ENCODE results near the gene LRRC55. TPM values are rescaled to one million over a fixed set of nuclear protein-coding genes. Genes with fewer than 3 reads are reported as not detected.

The LRRC55 gene
- not detected for polyA plus RNA-seq (2013, experiment 1 of 2)
- not detected for polyA plus RNA-seq (2013, experiment 2 of 2)

- WGBS: 83% methylated on average over 15 of the region's 15 CpGs
- H3K4me1 ChIP-seq (ENCODE audit: control insufficient read depth, insufficient read depth, low read depth, low read length): no peaks in the 10 kb centered on the region
- no peak within 1 kb of the TSS for H3K4ac ChIP-seq (ENCODE audit: low read depth in 1 of 2, low read length in 2 of 2)
- H3K79me1 ChIP-seq (replicated peaks; ENCODE audit: low read length, poor library complexity, severe bottlenecking): no peaks in the 10 kb centered on the region
- H2BK12ac ChIP-seq (ENCODE audit: low read length in 2 of 2): no peak within 1 kb of the TSS
- H2BK120ac ChIP-seq (ENCODE audit: low read depth, low read length): no peak within 1 kb of the TSS
- H3K36me3 ChIP-seq (ENCODE audit: control insufficient read depth in 1 of 2, insufficient read depth in 2 of 2, low read depth in 1 of 2, low read length in 2 of 2): no peaks in the 10 kb centered on the region
- no peak for DNase-seq
- no peak within 1 kb of the TSS for H2AK5ac ChIP-seq (ENCODE audit: low read length, severe bottlenecking)
- no peak within 1 kb of the TSS for H4K91ac ChIP-seq (ENCODE audit: low read length)
- H2BK15ac ChIP-seq (ENCODE audit: low read depth, poor library complexity, severe bottlenecking): no peak within 1 kb of the TSS
- H2AFZ ChIP-seq (ENCODE audit: low read depth, low read length): no peak within 1 kb of the TSS
- no peak within 1 kb of the TSS for H4K8ac ChIP-seq (ENCODE audit: low read length)
- H3K4me2 ChIP-seq (ENCODE audit: low read length, poor library complexity, severe bottlenecking): no peak within 1 kb of the TSS
- no peak within 1 kb of the TSS for H3K9ac ChIP-seq (ENCODE audit: low read length)
- no peak within 1 kb of the TSS for H3K27ac ChIP-seq (ENCODE audit: low read length, poor library complexity, severe bottlenecking)
- H3K23ac ChIP-seq (ENCODE audit: low read length in 2 of 2): no peak within 1 kb of the TSS
- no peaks in the 10 kb centered on the region for H3K9me3 ChIP-seq (ENCODE audit: control insufficient read depth, low read length)
- H2BK5ac ChIP-seq (ENCODE audit: low read depth, low read length, poor library complexity, severe bottlenecking): no peak within 1 kb of the TSS
- no peak within 1 kb of the TSS for H3K18ac ChIP-seq (ENCODE audit: low read depth in 1 of 2, low read length in 2 of 2)
- no peak within 1 kb of the TSS for H3K4me3 ChIP-seq (ENCODE audit: insufficient read depth in 1 of 2, low read depth in 1 of 2, low read length in 2 of 2)
- peak within 1 kb of the TSS in 1 of 2 experiments; percentile 62 for H3K14ac ChIP-seq (ENCODE audit: low read length in 2 of 2)
- H3K27me3 ChIP-seq (ENCODE audit: control insufficient read depth in 1 of 2, insufficient read depth in 1 of 2, low read length in 2 of 2): peaks cover 34 to 54% of the 10 kb centered on the region in 2 experiments
These were observed at the start of gene LRRC55 for GRCh38 chr11:57181678-57182305. LRRC55 (plus strand) TSS chr11:57181953; CDS start chr11:57182023, 70 bp downstream.

- H2BK120ac ChIP-seq (ENCODE audit: low read depth, low read length): no peak overlapping the region
- no peak overlapping the region for H2AK5ac ChIP-seq (ENCODE audit: low read length, severe bottlenecking)
- no peaks in the 10 kb centered on the region for H3K9me3 ChIP-seq (ENCODE audit: control insufficient read depth, low read length)
- H3K4me1 ChIP-seq (ENCODE audit: control insufficient read depth, insufficient read depth, low read depth, low read length): no peaks in the 10 kb centered on the region
- H3K27ac ChIP-seq (ENCODE audit: low read length, poor library complexity, severe bottlenecking): no peak overlapping the region
- H3K36me3 ChIP-seq (ENCODE audit: control insufficient read depth in 1 of 2, insufficient read depth in 2 of 2, low read depth in 1 of 2, low read length in 2 of 2): no peaks in the 10 kb centered on the region
- no peak overlapping the region for H3K23ac ChIP-seq (ENCODE audit: low read length in 2 of 2)
- H4K8ac ChIP-seq (ENCODE audit: low read length): no peak overlapping the region
- H2BK15ac ChIP-seq (ENCODE audit: low read depth, poor library complexity, severe bottlenecking): no peak overlapping the region
- H4K91ac ChIP-seq (ENCODE audit: low read length): no peak overlapping the region
- no peak overlapping the region for H2AFZ ChIP-seq (ENCODE audit: low read depth, low read length)
- H3K4me2 ChIP-seq (ENCODE audit: low read length, poor library complexity, severe bottlenecking): no peak overlapping the region
- no peak overlapping the region for H2BK12ac ChIP-seq (ENCODE audit: low read length in 2 of 2)
- H3K79me1 ChIP-seq (replicated peaks; ENCODE audit: low read length, poor library complexity, severe bottlenecking): no peaks in the 10 kb centered on the region
- H3K9ac ChIP-seq (ENCODE audit: low read length): no peak overlapping the region
- H3K27me3 ChIP-seq (ENCODE audit: control insufficient read depth in 1 of 2, insufficient read depth in 1 of 2, low read length in 2 of 2): peaks cover 8 to 19% of the 10 kb centered on the region in 2 experiments
- no peak overlapping the region for H3K14ac ChIP-seq (ENCODE audit: low read length in 2 of 2)
- no peak overlapping the region for H3K4me3 ChIP-seq (ENCODE audit: insufficient read depth in 1 of 2, low read depth in 1 of 2, low read length in 2 of 2)
- no CpG with 5 or more reads among the region's 3 CpGs for WGBS
- DNase-seq: no peak
- no peak overlapping the region for H3K4ac ChIP-seq (ENCODE audit: low read depth in 1 of 2, low read length in 2 of 2)
- no peak overlapping the region for H3K18ac ChIP-seq (ENCODE audit: low read depth in 1 of 2, low read length in 2 of 2)
- H2BK5ac ChIP-seq (ENCODE audit: low read depth, low read length, poor library complexity, severe bottlenecking): no peak overlapping the region
These were observed 48.3 kb upstream of the LRRC55 start for GRCh38 chr11:57133366-57134038.

- Histone ChIP-seq H3K4me3 (ENCODE audit: insufficient read depth in 1 of 2, low read depth in 1 of 2, low read length in 2 of 2) (no peak overlapping the region), H3K14ac (ENCODE audit: low read length in 2 of 2) (no peak overlapping the region), H3K9me3 (ENCODE audit: control insufficient read depth, low read length) (no peaks in the 10 kb centered on the region), H3K9ac (ENCODE audit: low read length) (no peak overlapping the region), H3K4ac (ENCODE audit: low read depth in 1 of 2, low read length in 2 of 2) (no peak overlapping the region), H2BK5ac (ENCODE audit: low read depth, low read length, poor library complexity, severe bottlenecking) (no peak overlapping the region), H2BK15ac (ENCODE audit: low read depth, poor library complexity, severe bottlenecking) (no peak overlapping the region), H3K4me2 (ENCODE audit: low read length, poor library complexity, severe bottlenecking) (no peak overlapping the region), H2BK12ac (ENCODE audit: low read length in 2 of 2) (no peak overlapping the region), H2AK5ac (ENCODE audit: low read length, severe bottlenecking) (no peak overlapping the region), H3K18ac (ENCODE audit: low read depth in 1 of 2, low read length in 2 of 2) (no peak overlapping the region), H2AFZ (ENCODE audit: low read depth, low read length) (no peak overlapping the region), H3K23ac (ENCODE audit: low read length in 2 of 2) (no peak overlapping the region), H3K27me3 (ENCODE audit: control insufficient read depth in 1 of 2, insufficient read depth in 1 of 2, low read length in 2 of 2) (peaks cover 11 to 13% of the 10 kb centered on the region in 2 experiments), H4K91ac (ENCODE audit: low read length) (no peak overlapping the region), H3K79me1 (replicated peaks; ENCODE audit: low read length, poor library complexity, severe bottlenecking) (no peaks in the 10 kb centered on the region), H3K27ac (ENCODE audit: low read length, poor library complexity, severe bottlenecking) (no peak overlapping the region), H2BK120ac (ENCODE audit: low read depth, low read length) (no peak overlapping the region), H4K8ac (ENCODE audit: low read length) (no peak overlapping the region), H3K36me3 (ENCODE audit: control insufficient read depth in 1 of 2, insufficient read depth in 2 of 2, low read depth in 1 of 2, low read length in 2 of 2) (no peaks in the 10 kb centered on the region), H3K4me1 (ENCODE audit: control insufficient read depth, insufficient read depth, low read depth, low read length) (no peaks in the 10 kb centered on the region)
- 64% methylated on average over 1 of the region's 1 CpG for WGBS
- no peak for DNase-seq
These were observed 47.5 kb upstream of the LRRC55 start for GRCh38 chr11:57134284-57134683.

GRCh38 chr11:57135020-57135751 is 46.6 kb upstream of the LRRC55 start:
- Histone ChIP-seq H3K23ac (ENCODE audit: low read length in 2 of 2) (no peak overlapping the region), H3K27ac (ENCODE audit: low read length, poor library complexity, severe bottlenecking) (no peak overlapping the region), H3K79me1 (replicated peaks; ENCODE audit: low read length, poor library complexity, severe bottlenecking) (no peaks in the 10 kb centered on the region), H3K14ac (ENCODE audit: low read length in 2 of 2) (no peak overlapping the region), H2BK120ac (ENCODE audit: low read depth, low read length) (no peak overlapping the region), H3K4me1 (ENCODE audit: control insufficient read depth, insufficient read depth, low read depth, low read length) (no peaks in the 10 kb centered on the region), H4K91ac (ENCODE audit: low read length) (no peak overlapping the region), H3K18ac (ENCODE audit: low read depth in 1 of 2, low read length in 2 of 2) (no peak overlapping the region), H3K9ac (ENCODE audit: low read length) (no peak overlapping the region), H2BK12ac (ENCODE audit: low read length in 2 of 2) (no peak overlapping the region), H3K27me3 (ENCODE audit: control insufficient read depth in 1 of 2, insufficient read depth in 1 of 2, low read length in 2 of 2) (peaks cover 5 to 8% of the 10 kb centered on the region in 2 experiments), H2BK15ac (ENCODE audit: low read depth, poor library complexity, severe bottlenecking) (no peak overlapping the region), H3K4me3 (ENCODE audit: insufficient read depth in 1 of 2, low read depth in 1 of 2, low read length in 2 of 2) (no peak overlapping the region), H3K9me3 (ENCODE audit: control insufficient read depth, low read length) (no peaks in the 10 kb centered on the region), H2AK5ac (ENCODE audit: low read length, severe bottlenecking) (no peak overlapping the region), H4K8ac (ENCODE audit: low read length) (no peak overlapping the region), H2AFZ (ENCODE audit: low read depth, low read length) (no peak overlapping the region), H3K4me2 (ENCODE audit: low read length, poor library complexity, severe bottlenecking) (no peak overlapping the region), H3K4ac (ENCODE audit: low read depth in 1 of 2, low read length in 2 of 2) (no peak overlapping the region), H2BK5ac (ENCODE audit: low read depth, low read length, poor library complexity, severe bottlenecking) (no peak overlapping the region), H3K36me3 (ENCODE audit: control insufficient read depth in 1 of 2, insufficient read depth in 2 of 2, low read depth in 1 of 2, low read length in 2 of 2) (no peaks in the 10 kb centered on the region)
- DNase-seq: no peak
- 98% methylated on average over 3 of the region's 3 CpGs for WGBS
